Smooth muscle cell (in vitro differentiated cells): ENCODE measurements around the gene MAP2K6. TPM values are rescaled to one million over a fixed set of nuclear protein-coding genes. Genes with fewer than 3 reads are reported as not detected.

ENCODE experiments used
- DNase-seq: peaks from one replicate; lab custom pipeline; 2025; ENCODE audit not compliant: unreplicated experiment; lab: John Stamatoyannopoulos, UW
- H2AFZ ChIP-seq: fragments of 200-600 bp; sonication (generic); 2 replicates; pipeline ENCODE4 v1.6.0; 2016; ENCODE audit warnings: antibody characterized with exemption, low read depth, mild to moderate bottlenecking
- H3F3A ChIP-seq: fragments of 200-600 bp; sonication (generic); 2 replicates; pipeline ENCODE4 v1.6.0; 2017; ENCODE audit warnings: antibody characterized with exemption, low read depth
- H3K27ac ChIP-seq: fragments of 200-600 bp; sonication (generic); 2 replicates; pipeline ENCODE4 v1.5.1; 2016; ENCODE audit warnings: low read depth, mild to moderate bottlenecking
- H3K27me3 ChIP-seq: fragments of 200-600 bp; sonication (generic); 2 replicates; pipeline ENCODE4 v1.6.1; 2016; ENCODE audit warnings: low read depth, mild to moderate bottlenecking
- H3K36me3 ChIP-seq: fragments of 200-600 bp; sonication (generic); 2 replicates; pipeline ENCODE4 v1.5.1; 2016; ENCODE audit warnings: low read depth
- H3K4me1 ChIP-seq: fragments of 200-600 bp; sonication (generic); 2 replicates; pipeline ENCODE4 v1.5.1; 2016; ENCODE audit warnings: low read depth
- H3K4me2 ChIP-seq: fragments of 200-600 bp; sonication (generic); 2 replicates; pipeline ENCODE4 v1.6.0; 2016; ENCODE audit warnings: mild to moderate bottlenecking
- H3K4me3 ChIP-seq: fragments of 200-600 bp; sonication (generic); 2 replicates; pipeline ENCODE4 v1.5.1; 2016; ENCODE audit warnings: mild to moderate bottlenecking
- H3K79me2 ChIP-seq: fragments of 200-600 bp; sonication (generic); 2 replicates; pipeline ENCODE4 v1.6.0; 2016; ENCODE audit warnings: low read depth, mild to moderate bottlenecking
- H3K9ac ChIP-seq: fragments of 200-600 bp; sonication (generic); 2 replicates; pipeline ENCODE4 v1.6.0; 2016; ENCODE audit warnings: low read depth
- H3K9me3 ChIP-seq: fragments of 200-600 bp; sonication (generic); replicated peaks from 2 replicates; pipeline ENCODE4 v1.5.1; 2016; ENCODE audit warnings: low read depth
- H4K20me1 ChIP-seq: fragments of 200-600 bp; sonication (generic); 2 replicates; pipeline ENCODE4 v1.6.0; 2016; ENCODE audit warnings: low read depth
- WGBS: methylation state at CpG from one replicate; pipeline ENCODE4 v1.1.7; 2016; ENCODE audit warnings: low lambda C conversion rate; 5-methylcytosine and 5-hydroxymethylcytosine counted together
- polyA plus RNA-seq: library from polyadenylated mRNA; unstranded; fragments of >200 nt; fragmentation: Nextera tagmentation; extraction: Ambion mirVana; gene quantifications from 2 replicates; pipeline ENCODE4 v1.2.1, GENCODE V29; 2016
- total RNA-seq: library from RNA; depleted of rRNA; stranded (reverse); fragments of >200 nt; gene quantifications from 2 replicates; pipeline ENCODE4 v1.2.3, GENCODE V29; 2014
- TF ChIP-seq, protein P1 (sequence below): fragments of 200-600 bp; sonication (generic); IDR thresholded peaks from 2 replicates; pipeline ENCODE4 v1.5.1; 2017; ENCODE audit warnings: borderline replicate concordance, mild to moderate bottlenecking, antibody characterized with exemption; ENCODE audit not compliant: insufficient read depth, poor library complexity, severe bottlenecking

Gene MAP2K6
- total and polyA plus RNA-seq, 2 experiments from 2014 or later, result 5.0 to 8.1 TPM

DNA sequence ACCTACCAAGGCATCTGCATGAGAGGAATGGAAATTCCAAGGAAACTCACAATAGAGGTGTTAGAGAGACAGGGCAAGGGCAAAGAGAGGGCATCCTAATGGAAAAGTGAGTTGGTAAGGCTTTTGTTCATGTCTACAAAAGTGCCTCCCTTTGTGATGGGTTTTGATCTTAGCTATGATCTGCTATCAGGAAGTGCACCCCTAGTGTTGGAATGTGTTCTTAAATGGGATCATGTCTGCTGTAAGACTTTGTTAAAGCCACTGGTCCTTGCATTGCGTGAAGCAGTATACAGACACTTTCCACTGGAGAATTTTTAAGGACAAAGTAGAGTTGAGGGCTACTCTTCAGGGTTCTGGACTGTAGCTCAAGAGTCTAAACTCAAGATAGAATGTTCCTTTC is 92.0 kb downstream of the MAP2K6 start:
- H3K27me3 ChIP-seq, result no peaks in the 10 kb centered on the region
- no peaks in the 10 kb centered on the region for H3K36me3 ChIP-seq
- no peak overlapping the region for H3K4me3 ChIP-seq
- DNase-seq, result no peak
- 100% methylated on average over 1 of the region's 1 CpG for WGBS
- no peak overlapping the region for H3K4me2 ChIP-seq
- no peaks in the 10 kb centered on the region for H4K20me1 ChIP-seq
- H3K4me1 ChIP-seq, result peaks cover 15% of the 10 kb centered on the region
- H3F3A ChIP-seq, result no peaks in the 10 kb centered on the region
- TF ChIP-seq, protein P1, sequence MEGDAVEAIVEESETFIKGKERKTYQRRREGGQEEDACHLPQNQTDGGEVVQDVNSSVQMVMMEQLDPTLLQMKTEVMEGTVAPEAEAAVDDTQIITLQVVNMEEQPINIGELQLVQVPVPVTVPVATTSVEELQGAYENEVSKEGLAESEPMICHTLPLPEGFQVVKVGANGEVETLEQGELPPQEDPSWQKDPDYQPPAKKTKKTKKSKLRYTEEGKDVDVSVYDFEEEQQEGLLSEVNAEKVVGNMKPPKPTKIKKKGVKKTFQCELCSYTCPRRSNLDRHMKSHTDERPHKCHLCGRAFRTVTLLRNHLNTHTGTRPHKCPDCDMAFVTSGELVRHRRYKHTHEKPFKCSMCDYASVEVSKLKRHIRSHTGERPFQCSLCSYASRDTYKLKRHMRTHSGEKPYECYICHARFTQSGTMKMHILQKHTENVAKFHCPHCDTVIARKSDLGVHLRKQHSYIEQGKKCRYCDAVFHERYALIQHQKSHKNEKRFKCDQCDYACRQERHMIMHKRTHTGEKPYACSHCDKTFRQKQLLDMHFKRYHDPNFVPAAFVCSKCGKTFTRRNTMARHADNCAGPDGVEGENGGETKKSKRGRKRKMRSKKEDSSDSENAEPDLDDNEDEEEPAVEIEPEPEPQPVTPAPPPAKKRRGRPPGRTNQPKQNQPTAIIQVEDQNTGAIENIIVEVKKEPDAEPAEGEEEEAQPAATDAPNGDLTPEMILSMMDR, result no peak
- no peak overlapping the region for H3K9ac ChIP-seq
- H3K9me3 ChIP-seq, result no peaks in the 10 kb centered on the region
- H3K27ac ChIP-seq, result no peak overlapping the region
- no peaks in the 10 kb centered on the region for H3K79me2 ChIP-seq
- H2AFZ ChIP-seq, result no peak overlapping the region

GRCh38 chr17:69508814-69509213 is 94.3 kb downstream of the MAP2K6 start:
- Histone ChIP-seq H3K27me3 (no peaks in the 10 kb centered on the region), H4K20me1 (no peaks in the 10 kb centered on the region), H3K9ac (no peak overlapping the region), H3F3A (no peaks in the 10 kb centered on the region), H3K36me3 (no peaks in the 10 kb centered on the region), H3K4me1 (peaks cover 7% of the 10 kb centered on the region), H3K79me2 (no peaks in the 10 kb centered on the region), H3K27ac (no peak overlapping the region), H3K9me3 (no peaks in the 10 kb centered on the region), H2AFZ (no peak overlapping the region), H3K4me3 (no peak overlapping the region), H3K4me2 (no peak overlapping the region)
- WGBS, result 89% methylated on average over 1 of the region's 1 CpG
- no peak for DNase-seq
- TF ChIP-seq, protein P1, result no peak

DNA sequence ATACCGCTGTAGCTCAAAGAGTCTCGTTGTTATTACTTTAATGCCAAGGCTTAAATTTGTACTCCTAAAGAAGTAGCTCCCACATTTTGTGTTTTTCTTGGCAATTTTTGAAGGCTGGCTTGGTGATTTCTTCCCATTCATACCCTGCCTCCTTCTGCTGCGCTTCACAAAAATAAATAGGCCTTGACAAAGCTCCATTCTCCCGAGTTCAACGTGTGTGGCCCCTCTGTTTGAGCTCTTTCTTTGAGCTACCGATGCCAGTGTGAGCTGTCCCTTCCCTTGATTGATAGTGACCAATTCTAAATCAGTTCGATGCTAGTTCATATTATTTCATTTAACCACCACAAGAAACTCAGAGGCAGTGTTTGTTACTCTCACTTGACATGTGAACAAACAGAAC is 96.8 kb downstream of the MAP2K6 start:
- 90% methylated on average over 7 of the region's 7 CpGs for WGBS
- H3K79me2 ChIP-seq, result no peaks in the 10 kb centered on the region
- H3K27me3 ChIP-seq, result no peaks in the 10 kb centered on the region
- DNase-seq, result no peak
- no peak overlapping the region for H3K4me2 ChIP-seq
- H2AFZ ChIP-seq, result no peak overlapping the region
- no peak overlapping the region for H3K27ac ChIP-seq
- no peaks in the 10 kb centered on the region for H3K36me3 ChIP-seq
- H3K9ac ChIP-seq, result no peak overlapping the region
- H3K4me1 ChIP-seq, result peaks cover 7% of the 10 kb centered on the region
- no peaks in the 10 kb centered on the region for H3F3A ChIP-seq
- TF ChIP-seq, protein P1, result no peak
- no peak overlapping the region for H3K4me3 ChIP-seq
- no peaks in the 10 kb centered on the region for H4K20me1 ChIP-seq
- H3K9me3 ChIP-seq, result no peaks in the 10 kb centered on the region

- Histone ChIP-seq H3K4me3 (no peak overlapping the region), H3F3A (no peaks in the 10 kb centered on the region), H4K20me1 (no peaks in the 10 kb centered on the region), H2AFZ (no peak overlapping the region), H3K79me2 (no peaks in the 10 kb centered on the region), H3K9ac (no peak overlapping the region), H3K4me2 (no peak overlapping the region), H3K27me3 (no peaks in the 10 kb centered on the region), H3K9me3 (no peaks in the 10 kb centered on the region), H3K36me3 (no peaks in the 10 kb centered on the region), H3K4me1 (peaks cover 7% of the 10 kb centered on the region), H3K27ac (no peak overlapping the region)
- TF ChIP-seq, protein P1, result no peak
- over 99% methylated on average over 5 of the region's 5 CpGs for WGBS
- DNase-seq, result no peak
These were observed 98.4 kb downstream of the MAP2K6 start for GRCh38 chr17:69512946-69513345.
